ENCODE results near the gene WDR77.
A peak's percentile ranks its signal among the peaks of the same experiment; 100 is the strongest.

Gene WDR77

DNA sequence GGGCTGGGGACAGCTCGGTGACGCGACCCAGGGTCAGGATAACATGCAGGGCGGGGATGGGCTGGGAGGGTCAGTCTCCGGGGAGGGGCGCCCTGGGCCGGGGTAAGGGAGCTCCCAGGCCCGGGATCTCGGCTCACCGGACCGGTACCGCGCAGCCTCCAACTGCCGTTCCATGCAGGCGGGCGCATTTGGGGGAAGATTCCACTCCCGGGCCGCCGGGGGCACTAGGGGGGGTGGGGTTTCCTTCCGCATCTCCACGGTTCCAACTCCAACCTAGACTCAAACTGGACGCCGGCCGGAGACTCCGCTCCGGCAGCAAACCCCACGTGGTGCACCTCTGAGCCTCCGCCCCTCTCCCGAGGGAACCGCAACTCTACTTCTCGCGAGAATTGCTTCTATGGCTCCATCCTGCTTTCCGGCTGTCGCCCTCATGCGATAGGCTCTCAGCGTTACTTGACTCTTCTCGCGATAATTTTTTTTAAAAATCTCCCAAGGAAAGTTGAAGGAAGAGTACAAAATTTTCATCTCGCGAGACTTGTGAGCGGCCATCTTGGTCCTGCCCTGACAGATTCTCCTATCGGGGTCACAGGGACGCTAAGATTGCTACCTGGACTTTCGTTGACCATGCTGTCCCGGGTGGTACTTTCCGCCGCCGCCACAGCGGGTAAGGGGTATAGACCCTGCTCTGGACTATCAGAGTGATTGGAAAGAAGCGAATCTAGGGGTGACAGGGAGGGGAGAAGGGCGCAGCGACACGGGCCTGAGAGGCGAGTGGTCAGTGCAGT lies at the start of gene WDR77, which contains the start of gene ATP5PB:
WDR77 (minus strand) TSS at position 339 of the 785 bp plus-strand sequence; CDS start at position 252, 87 bp downstream.
ATP5PB (plus strand) TSS at position 547 of the 785 bp plus-strand sequence; CDS start at position 625, 78 bp downstream.
- H3K4me3 ChIP-seq (ENCODE audit: low read depth, low read length): peak within 1 kb of the TSS; percentile 95
- peak; percentile 95 for DNase-seq (ENCODE audit: low read depth)

DNA sequence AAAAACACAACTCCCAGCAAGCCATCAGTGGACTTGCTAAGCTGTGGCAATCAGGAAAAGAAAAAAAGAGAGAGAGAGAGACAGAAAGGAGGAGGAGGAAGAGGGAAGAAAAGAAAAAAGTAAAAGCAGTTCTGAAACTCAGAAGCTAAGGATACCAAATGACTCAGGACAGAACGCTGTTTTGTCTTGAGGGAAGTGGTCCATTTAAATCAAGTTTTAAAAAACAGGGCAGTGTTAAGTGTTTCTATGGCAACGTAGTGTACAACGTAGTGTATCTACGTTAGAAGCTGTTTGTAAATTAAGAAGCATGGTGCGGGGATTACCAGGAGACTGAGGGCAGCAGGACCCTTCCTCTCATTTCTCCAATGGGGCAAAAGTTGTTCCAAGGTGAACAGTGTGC lies 48.5 kb upstream of the WDR77 start:
- no peak overlapping the region for H3K4me3 ChIP-seq (ENCODE audit: low read depth, low read length)
- DNase-seq (ENCODE audit: low read depth): no peak

DNA sequence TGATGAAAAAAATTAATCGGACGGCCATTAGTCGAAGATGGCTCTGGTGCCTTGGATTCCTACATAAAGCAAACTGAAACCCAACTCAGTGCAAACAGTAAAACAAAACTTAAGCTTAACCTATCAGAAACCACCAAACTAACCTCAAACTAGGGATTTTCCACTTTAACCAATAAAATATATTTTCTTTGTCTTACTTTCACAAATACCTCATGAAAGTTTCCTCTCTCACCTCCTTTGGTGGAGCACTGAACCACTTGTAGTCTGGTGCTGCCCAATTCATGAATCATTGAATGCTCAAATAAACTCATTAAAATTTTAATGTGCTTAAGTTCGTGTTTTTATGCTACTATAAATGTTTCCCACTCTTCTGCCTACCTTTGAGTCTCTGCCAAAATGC lies 47.3 kb upstream of the WDR77 start:
- DNase-seq (ENCODE audit: low read depth): no peak
- no peak overlapping the region for H3K4me3 ChIP-seq (ENCODE audit: low read depth, low read length)

DNA sequence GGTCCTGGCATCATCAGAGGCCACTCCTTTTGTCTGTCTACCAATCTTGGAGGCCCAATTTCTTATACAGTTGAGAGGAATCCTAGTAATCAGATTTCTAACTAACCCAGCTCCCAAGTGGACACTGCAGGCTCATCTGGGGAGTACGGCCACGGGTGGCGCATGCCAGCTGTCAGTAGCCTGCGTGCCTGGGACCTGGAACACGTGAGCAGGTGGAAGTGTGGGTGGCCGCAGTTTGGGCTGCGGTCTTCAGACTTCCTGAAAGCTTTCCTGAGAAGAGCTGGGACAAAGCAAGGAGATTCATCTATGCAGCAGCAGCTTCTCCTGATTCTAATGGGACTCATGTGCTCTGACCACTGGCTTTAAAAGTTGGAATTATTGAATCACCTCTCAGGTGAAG lies 42.0 kb upstream of the WDR77 start:
- DNase-seq (ENCODE audit: low read depth): no peak
- H3K4me3 ChIP-seq (ENCODE audit: low read depth, low read length): no peak overlapping the region

DNA sequence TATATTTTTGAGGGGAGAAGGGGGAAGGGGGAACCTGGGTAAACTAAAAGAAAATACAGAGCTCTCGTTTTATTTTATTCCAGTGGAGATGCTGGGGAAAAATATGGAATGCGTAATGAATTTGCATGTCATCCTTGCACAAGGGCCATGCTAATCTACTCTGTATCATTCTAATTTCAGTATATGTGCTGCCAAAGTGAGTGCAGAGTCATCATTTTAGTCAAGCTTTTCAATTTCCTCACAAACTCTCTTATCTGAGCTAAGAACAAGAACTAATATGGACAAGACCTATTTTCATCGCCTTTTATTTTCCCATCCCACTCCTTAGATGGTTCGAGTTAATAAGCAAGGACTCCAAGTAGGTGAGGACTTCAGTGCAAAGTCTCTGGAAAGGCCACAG lies 41.2 kb upstream of the WDR77 start:
- DNase-seq (ENCODE audit: low read depth): no peak
- no peak overlapping the region for H3K4me3 ChIP-seq (ENCODE audit: low read depth, low read length)

DNA sequence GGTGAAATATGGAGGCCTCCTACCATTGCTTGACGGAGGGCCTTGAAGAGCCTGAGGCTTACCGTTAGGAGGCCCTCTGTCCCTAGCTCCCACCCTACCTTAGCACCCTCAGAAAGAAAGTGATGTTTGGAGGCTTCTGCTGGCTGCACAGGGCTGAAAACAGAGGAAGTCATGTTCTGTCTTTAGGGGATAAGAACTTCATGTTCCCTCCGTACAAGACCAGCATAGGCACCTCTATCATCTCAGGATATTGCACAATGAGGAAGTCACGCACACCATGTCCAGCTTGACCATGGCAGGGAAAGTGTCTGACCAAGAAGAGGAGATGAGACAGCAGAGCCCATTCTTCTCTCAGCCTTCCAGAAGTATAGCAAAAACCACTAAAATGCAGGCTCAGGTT lies 40.5 kb upstream of the WDR77 start:
- DNase-seq (ENCODE audit: low read depth): no peak
- H3K4me3 ChIP-seq (ENCODE audit: low read depth, low read length): no peak overlapping the region

DNA sequence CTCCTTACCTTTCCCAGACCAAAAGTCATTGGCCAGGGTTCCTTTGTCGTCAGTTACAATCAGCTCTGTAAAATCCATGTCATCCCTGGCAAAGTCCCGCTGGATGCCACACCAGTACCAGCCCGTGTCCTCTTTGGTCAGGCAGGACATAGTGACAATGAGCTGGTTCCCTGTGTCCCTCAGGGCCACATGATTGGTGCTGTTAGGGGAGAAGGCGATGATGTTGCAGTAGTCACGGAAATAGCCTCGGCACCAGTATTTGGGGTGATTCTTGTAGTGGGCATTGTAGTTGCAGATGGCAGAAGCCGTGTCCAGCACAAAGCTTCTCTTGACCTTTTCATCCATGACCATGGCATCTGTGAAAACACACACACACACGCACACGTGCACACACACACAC lies 39.6 kb upstream of the WDR77 start:
- H3K4me3 ChIP-seq (ENCODE audit: low read depth, low read length): no peak overlapping the region
- no peak for DNase-seq (ENCODE audit: low read depth)

DNA sequence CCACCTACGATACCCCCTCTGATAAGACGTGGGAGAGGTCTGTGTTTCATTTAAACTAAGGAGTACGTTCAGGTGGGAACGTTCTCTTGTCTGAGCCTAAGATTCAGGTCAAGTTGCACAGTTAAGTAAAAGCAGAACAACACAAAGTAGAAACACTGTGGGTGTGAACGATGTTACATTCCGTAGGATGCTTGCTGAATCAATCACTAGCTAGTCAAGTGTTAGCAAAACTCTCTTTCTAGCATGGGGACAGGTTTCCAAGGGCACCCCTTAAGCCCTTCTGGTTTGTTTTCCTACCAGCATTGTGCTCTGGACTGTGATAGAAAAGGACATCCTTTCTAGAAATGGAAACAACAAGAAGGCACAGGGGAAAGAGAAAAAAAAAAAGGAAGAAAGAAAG lies 38.1 kb upstream of the WDR77 start:
- H3K4me3 ChIP-seq (ENCODE audit: low read depth, low read length): no peak overlapping the region
- no peak for DNase-seq (ENCODE audit: low read depth)

DNA sequence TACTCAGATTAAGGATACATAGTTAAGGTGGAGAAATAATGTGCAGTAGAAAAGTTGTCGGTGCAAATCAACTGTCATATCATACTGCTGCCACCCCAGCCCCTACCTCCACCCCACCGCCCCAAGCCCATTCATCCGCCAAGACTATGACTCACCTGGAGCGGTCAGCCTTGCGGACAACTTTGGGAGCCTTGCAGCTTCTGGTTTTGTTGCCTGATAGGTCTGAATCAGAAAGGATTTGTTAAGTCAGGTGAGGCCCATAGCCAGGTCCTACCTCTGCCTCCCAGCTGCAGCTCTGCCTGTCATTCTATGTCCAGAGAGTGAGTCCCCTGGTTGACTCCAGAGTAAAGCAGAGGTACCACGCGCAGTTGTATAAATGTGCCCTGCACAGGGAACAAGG lies 37.4 kb upstream of the WDR77 start:
- no peak overlapping the region for H3K4me3 ChIP-seq (ENCODE audit: low read depth, low read length)
- no peak for DNase-seq (ENCODE audit: low read depth)

DNA sequence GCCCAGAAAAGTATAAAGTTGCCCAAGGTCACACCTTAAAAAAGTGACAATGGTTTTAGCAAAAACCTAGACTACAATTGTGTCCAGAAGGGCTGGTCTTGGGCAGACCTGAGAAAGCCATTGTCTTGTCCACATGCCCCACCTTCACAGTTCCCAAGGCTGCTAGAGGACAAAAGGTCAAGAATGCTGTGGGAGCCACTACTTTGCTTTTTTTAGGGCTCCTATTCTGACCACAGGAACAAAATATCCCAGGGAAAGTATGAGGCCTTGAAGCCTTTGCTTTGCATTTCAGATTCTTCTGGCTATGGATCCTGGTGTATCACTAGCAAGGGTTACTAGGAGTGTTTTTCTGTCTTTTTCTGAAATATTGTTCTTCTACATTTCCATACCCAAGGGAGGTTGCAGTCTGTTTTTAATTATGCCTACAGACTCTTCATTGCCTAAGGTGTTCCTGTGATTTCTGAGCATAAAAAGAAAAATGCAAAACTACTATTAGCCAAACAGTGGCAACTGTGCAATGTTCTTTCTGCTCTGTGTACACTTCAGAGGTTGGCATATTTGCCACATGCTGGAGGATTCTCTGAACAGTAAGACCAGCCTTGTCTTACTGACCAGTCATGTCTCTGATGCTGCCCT lies 35.5 kb upstream of the WDR77 start:
- no peak overlapping the region for H3K4me3 ChIP-seq (ENCODE audit: low read depth, low read length)
- no peak for DNase-seq (ENCODE audit: low read depth)

DNA sequence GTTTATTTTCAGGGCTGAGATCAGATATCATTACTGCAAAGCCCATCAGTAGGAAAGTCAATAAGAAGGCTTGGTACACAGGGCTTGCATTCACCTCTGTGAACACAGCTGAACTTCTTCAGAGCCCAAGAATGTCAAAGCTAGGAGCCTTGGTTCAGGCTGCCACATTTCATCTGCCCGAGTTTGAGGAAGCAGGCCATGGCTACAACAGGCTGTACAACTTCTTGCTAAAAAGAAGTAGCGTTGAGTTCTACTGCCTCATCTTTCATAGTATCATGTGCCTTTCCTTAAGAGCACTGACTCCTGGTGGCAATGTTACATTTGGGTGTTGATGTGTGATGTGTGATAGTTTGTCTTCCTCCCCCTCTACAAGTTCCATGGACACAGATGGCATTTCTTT lies 34.8 kb upstream of the WDR77 start:
- no peak for DNase-seq (ENCODE audit: low read depth)
- no peak overlapping the region for H3K4me3 ChIP-seq (ENCODE audit: low read depth, low read length)

DNA sequence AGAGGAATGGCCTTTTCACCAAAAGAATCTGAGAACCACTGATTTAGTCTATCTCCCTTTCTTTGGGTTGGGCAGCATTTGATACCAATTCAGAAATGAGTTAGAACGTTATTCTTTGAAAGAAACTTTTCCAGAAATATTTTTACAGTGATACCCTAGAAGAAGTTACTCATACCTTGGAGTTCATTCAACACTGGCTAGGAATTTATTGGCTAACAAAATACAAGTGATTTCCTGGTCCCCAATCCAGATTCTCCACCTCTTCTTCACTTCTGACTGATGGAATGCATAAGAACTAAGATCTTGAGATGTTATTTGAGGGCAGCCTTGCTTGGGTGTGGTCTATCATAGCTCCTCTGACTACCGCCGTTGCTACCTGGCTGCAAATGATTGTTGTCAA lies 34.1 kb upstream of the WDR77 start:
- no peak overlapping the region for H3K4me3 ChIP-seq (ENCODE audit: low read depth, low read length)
- no peak for DNase-seq (ENCODE audit: low read depth)

DNA sequence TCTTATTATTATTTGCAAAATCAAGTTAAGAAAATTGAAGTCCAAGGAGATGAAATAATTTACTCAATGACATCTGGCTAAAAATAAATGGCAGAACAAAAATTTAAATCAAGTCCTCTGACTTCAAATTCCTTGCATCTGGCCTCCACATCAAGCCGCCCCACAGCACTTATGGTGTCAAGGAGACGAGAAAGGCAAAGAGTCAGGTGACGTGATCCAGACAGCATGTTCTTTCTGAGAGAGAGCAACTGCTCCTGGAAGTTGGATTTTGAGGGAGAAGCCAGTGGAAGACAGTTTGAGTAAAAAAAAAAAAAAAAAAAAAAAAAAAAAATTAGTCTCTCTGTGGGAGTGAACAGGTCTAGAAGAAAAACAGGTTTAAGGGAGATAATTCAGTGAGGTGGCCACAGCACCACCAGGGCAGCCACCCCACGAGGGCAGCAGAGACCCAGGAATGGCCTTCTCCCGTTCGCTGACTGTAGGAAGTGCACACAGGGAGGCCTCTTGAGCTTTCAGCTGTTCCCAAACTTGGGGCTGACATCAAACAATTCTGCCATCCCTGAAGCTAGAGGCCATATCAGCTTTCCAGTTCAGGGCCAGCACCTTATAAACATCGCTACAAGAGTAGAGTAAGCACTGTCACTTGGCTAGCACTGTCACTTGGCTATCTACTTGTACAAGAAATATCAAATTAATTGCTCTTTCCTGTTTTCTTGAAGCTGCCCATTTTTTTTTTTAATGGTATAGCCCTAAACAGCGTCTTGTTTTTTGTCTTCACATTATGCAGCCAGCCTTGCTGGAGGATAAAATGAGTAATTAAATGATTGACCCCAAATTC lies 32.5 kb upstream of the WDR77 start:
- peak; percentile 9 for DNase-seq (ENCODE audit: low read depth)
- no peak overlapping the region for H3K4me3 ChIP-seq (ENCODE audit: low read depth, low read length)

DNA sequence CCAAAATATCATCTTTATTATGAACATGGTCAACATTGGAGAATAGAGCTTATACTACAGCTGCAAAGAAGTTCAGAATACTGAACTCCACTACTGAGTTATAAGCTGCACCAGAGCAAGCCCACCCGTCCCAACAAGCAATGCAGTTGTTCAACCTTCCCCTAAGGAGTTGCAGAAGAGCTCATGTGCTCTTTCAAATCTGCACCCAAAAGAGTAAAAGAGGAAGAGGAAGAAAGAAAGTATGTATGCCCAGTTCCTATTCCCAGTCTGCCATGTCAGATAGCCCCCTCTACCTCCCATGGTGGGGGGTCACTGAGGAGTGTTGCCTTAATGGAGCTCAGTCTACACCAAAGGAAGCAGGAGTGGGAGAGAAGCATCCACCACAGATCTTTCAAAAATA lies 31.6 kb upstream of the WDR77 start:
- no peak for DNase-seq (ENCODE audit: low read depth)
- no peak overlapping the region for H3K4me3 ChIP-seq (ENCODE audit: low read depth, low read length)

DNA sequence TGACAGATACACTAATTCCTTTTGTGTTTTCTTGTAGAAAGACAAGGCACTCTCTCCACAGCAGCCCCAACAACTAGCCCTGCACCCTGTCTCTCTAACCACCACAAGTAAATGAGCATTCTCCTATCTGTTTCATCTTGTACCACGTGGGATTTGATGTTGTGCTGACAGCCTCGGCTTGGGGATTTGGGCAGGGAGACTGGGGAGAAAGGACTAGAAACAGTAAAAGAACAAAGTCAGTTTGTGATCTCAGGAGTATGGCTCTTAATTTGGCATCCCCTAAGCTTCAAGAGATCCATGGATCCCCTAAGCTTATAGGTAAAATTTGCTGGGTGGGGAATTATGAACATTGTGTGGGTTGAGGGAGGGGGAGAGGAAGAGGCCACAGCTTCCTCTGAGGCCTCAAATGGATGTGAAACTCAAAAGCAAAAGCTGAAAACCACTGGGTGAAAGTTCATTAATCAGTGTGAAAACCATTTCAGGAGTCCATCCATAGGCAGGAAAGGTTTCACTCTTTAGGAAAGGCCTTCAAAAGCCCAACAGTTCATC lies 27.8 kb upstream of the WDR77 start:
- DNase-seq (ENCODE audit: low read depth): no peak
- H3K4me3 ChIP-seq (ENCODE audit: low read depth, low read length): no peak overlapping the region

DNA sequence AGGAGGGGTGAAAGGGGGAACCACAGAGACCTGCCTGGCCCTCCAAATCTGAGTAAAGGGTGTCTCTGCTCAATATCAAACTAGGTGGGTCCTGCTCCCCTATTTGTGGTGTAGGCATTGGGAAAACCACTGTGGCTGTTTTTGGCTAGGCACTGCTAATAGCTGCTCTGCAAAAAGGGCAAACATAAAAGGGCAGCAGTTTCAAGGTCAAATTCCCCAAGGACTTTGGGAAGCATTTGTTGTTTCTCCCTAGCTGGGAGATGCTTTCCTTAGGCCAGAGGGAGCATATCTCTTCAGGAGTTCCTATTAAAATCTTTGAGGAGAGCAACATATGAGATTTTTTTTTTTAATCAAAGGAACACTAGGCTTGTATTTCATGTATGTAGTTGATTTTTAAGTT lies 27.2 kb upstream of the WDR77 start:
- no peak overlapping the region for H3K4me3 ChIP-seq (ENCODE audit: low read depth, low read length)
- no peak for DNase-seq (ENCODE audit: low read depth)

DNA sequence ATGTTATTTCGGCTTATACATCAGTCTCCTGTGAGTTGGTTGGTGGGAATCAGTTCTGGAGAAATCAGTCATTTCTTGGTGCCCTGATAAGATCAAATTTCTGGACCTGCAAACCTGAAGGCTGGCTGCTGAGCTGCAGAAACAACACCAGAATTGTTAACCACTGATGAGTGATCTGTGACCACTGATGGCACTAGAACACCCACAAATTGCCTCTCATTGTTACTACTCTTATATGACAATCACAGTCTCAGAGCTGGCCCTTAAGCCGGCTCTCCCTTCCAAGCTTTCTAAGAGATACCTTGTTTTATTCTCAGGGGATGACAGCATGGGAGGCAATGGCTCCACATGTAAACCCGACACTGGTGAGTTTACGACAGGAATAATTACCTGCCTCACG lies 26.6 kb upstream of the WDR77 start:
- no peak for DNase-seq (ENCODE audit: low read depth)
- no peak overlapping the region for H3K4me3 ChIP-seq (ENCODE audit: low read depth, low read length)

DNA sequence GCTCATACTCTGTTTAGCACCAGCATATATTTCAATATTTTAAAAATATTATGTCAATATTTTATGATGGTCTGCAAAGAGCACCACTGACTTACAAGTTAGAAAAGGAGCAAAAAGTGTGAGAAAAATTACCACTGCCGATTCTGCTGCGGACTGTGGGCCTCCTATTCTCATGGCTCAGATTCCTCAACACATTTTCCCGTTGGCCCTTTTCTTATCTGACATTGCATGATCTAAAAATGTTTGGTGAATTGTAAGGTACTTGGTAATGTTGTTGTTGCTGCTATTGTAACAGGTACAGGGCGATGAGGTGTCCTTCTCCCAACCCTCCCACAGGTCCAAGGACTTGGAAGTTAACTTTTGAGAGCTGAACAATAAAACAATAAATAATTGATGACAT lies 25.5 kb upstream of the WDR77 start:
- H3K4me3 ChIP-seq (ENCODE audit: low read depth, low read length): no peak overlapping the region
- DNase-seq (ENCODE audit: low read depth): no peak

DNA sequence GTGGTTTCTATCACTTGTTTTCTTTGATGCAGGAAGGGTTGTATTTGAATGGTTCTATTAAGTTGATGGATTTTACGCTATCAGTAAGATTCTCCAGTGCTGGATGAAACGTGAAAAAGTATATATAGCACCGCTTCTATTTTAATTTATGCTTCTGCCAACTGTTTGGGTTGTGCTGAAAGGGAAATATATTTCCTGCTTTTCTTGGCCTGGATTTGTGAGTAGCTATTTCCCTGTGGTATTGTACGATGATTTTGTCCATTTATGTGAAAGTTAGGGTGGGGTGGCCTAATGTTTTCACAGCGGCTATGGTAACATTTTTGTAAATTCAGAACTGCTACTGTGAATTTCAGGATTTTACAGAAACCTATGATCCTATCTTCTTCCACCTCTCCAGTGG lies 25.1 kb upstream of the WDR77 start:
- H3K4me3 ChIP-seq (ENCODE audit: low read depth, low read length): no peak overlapping the region
- DNase-seq (ENCODE audit: low read depth): no peak

DNA sequence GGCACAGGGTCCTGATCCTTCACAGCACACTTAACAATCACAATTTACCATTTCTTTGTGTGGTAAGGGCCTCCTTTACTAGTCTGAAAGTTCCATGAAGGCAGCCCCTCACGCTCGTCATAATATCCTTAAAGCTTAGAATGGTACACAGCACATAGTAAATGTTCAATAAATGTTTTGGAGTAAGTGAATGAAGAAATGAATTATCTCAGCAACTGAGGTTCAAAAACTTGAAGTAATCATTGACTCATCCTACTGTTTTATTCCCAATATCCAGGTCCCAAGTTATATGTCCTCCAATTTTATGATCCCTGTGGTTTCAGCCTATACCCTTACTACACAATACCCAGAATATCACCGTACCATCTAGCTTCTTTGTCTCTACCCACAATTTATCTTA lies 22.5 kb upstream of the WDR77 start:
- H3K4me3 ChIP-seq (ENCODE audit: low read depth, low read length): no peak overlapping the region
- DNase-seq (ENCODE audit: low read depth): no peak

Data from skeletal muscle cell (primary cell).